GM18951 (cell line): ENCODE data around the gene TEPSIN.

Experiments used
- POLR2A ChIP-seq: IDR thresholded peaks from 4 replicates; pipeline ENCODE4 v1.6.1; 2011; ENCODE audit warnings: mild to moderate bottlenecking; ENCODE audit not compliant: insufficient read length, insufficient read depth; ENCODE audit errors: extremely low read depth
- in situ Hi-C: fragments of 300-500 bp; cut with MboI; formaldehyde crosslinking; loops from one replicate; pipeline ENCODE4 v1.12.0; 2022; ENCODE audit warnings: low sequenced_read_pairs, mixed read lengths, inconsistent platforms; ENCODE audit not compliant: unreplicated experiment

TEPSIN gene, protein sequence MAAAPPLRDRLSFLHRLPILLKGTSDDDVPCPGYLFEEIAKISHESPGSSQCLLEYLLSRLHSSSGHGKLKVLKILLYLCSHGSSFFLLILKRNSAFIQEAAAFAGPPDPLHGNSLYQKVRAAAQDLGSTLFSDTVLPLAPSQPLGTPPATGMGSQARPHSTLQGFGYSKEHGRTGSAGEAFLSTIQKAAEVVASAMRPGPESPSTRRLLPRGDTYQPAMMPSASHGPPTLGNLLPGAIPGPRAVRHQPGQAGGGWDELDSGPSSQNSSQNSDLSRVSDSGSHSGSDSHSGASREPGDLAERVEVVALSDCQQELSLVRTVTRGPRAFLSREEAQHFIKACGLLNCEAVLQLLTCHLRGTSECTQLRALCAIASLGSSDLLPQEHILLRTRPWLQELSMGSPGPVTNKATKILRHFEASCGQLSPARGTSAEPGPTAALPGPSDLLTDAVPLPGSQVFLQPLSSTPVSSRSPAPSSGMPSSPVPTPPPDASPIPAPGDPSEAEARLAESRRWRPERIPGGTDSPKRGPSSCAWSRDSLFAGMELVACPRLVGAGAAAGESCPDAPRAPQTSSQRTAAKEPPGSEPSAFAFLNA

DNA sequence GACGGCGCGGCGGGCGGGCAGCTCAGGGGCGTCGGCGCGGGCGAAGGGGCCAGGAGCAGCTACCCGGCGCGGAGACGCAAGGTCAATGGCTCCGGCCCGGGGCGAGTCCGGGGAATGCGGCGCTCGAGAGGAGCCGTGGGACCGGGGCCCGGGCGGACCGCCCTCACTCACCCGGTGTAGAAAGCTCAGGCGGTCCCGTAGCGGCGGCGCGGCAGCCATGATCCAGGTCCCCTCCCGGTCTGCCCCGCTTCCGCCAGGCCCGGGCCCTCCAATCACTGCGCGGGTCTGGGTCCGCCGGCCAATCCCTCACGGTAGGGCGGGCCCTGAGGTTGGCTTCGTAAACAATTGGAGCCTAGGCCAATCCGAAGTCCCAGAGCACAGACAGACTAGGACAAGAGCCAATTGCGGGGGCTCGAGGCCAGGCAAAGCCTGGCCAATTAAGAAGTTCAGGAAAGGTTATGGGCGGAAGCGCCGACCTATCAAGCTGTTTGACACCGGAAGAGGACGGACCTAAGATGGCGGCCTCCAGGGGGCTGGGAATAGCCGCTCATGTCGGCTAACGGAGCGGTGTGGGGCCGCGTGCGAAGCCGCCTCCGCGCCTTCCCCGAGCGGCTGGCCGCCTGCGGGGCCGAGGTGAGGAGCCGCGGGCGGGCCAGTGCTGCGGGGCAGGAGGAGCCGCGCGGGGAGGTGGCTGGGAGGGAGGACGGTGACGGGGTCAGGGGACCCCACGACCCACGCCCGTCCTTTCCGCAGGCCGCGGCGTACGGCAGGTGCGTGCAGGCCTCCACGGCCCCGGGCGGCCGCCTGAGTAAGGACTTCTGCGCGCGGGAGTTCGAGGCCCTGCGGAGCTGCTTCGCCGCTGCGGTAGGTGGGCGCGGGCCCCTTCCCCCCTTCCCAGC, at the start of gene TEPSIN, which contains the start of gene NDUFAF8:
TEPSIN (minus strand) TSS at position 241 of the 899 bp plus-strand sequence; CDS start at position 219, 22 bp downstream.
NDUFAF8 (plus strand) TSS at position 504 of the 899 bp plus-strand sequence; CDS start at position 550, 46 bp downstream.
- in situ Hi-C loops: no loop called here

DNA sequence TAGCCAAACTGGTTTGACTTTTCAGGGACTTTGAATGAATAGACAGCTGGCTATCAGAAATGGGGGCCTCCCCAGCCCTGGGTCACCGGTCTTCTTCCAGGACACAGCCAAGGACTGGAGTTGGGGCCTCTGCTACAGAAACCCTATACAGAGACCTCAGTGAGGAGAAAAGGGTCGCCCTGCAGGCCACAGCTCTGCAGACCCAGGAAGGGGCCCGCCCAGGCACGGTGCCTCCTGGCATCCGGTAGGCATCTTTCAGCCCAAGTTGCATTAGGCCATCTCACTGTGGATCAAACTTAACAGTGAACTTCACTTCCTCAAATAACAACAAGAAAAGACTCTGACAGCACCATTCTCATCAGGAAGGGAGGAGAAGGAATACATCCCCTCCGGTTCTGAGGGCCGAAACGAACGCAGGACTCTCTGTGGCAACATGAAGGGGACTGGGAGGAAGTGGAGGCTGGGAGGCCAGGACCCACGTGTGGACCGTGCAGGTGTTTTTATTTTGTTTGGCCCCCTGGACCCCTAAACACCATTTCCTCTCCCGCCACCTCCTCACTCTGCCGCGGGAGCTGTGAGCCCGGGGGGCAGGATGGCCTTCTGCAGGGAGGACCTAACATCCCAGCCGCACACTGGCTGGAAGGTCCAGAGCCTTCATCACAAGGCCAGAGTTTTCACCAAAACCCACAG, 49.0 kb upstream of the TEPSIN start:
- in situ Hi-C loops: no loop called here
- no peak for TF ChIP-seq POLR2A

More for the DNA sequence above, at the start of gene TEPSIN, which contains the start of gene NDUFAF8:
- peak; percentile 63 for TF ChIP-seq POLR2A

GRCh38 chr17:81287152-81287551, 48.3 kb upstream of the TEPSIN start:
- in situ Hi-C loops: no loop called here
- no peak for TF ChIP-seq POLR2A

- in situ Hi-C loops: no loop called here
- no peak for TF ChIP-seq POLR2A
Observed at GRCh38 chr17:81286491-81287145, 47.8 kb upstream of the TEPSIN start.

GRCh38 chr17:81285894-81286293, 47.0 kb upstream of the TEPSIN start:
- in situ Hi-C loops: no loop called here
- no peak for TF ChIP-seq POLR2A

DNA sequence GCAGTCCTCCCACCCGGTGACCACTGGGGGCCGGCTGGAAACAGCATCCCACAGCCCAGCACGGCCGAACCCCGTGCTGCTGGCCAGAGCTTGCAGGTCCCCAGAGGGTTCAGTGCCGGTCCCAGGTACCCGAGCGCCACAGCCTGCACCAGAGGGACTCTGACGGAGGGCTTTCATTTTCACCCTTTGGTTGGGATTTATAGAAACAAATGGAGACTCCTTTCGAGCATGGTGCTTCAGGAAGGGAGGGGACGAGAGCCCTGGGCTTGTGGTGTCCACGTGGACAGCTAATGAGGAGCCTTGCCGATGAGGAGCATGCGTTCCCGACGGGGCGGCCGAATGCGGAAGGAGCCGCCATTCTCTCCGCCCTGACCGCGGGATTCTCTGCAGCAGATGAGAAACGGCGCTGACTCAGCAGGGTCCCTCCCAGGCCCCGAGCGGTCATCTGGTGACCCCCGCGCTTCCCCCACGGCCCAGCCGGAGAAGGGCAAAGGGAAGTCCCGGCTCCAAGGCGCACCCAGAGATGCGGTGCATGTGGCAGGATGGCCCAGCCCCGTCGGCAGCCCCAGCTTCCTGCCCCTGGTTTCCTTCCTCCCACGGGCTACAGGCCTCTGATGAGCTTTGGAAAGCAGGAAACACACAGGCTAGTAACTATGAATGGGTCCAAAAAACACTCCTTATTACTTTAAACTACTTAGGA, 46.5 kb upstream of the TEPSIN start:
- in situ Hi-C loops: no loop called here
- TF ChIP-seq POLR2A: peak; percentile 59

- TF ChIP-seq POLR2A: no peak
- in situ Hi-C loops: no loop called here
Observed at GRCh38 chr17:81282876-81283275, 44.0 kb upstream of the TEPSIN start.

GRCh38 chr17:81282141-81282540, 43.3 kb upstream of the TEPSIN start:
- TF ChIP-seq POLR2A: no peak
- in situ Hi-C loops: no loop called here

GRCh38 chr17:81280571-81280970, 41.7 kb upstream of the TEPSIN start:
- no peak for TF ChIP-seq POLR2A
- in situ Hi-C loops: no loop called here

DNA sequence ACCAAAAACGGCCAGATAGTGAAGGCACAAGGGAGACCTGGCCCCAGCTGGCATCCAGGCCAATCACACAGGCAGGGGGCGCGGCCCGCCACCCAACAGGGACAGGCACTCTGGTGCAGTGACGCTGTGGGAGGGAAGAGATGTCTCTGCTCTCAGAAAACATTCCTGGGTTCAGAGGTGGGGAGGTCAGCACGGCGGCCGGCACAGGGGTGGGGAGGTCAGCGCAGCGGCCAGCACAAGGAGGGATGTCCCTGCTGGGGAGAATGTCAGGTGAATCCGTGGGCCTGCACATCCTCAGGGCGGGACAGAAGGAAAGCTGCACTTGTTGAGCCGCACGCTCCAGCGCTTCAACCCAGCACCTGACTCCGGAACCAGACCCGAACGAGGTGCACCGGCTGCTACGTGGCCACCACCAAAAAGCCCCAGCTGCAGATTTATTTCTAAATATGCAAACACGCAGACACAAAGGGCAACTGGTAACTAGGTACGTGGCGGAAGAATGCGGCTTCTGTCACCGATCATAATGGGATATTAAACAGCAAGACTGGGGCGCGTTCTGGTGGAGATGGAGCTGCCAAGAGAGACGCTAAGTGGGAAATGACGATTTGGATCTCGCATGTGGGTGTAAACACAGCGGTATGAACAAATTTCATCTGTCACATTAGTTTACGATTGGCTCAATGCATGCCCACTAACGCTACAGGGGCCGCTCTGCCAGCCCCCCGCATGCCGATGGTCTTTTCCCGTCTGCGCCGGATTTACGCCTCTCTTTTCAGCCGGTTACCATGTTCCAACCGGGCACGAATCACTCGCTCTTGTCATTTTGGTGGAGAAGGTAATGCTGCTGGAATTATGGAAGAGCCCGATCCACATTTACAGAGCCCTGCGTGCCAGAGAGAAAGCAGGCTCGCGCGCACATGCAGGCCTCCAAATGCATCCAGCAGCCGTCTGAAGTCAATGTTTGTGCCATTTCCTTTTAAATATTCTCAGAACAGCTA, 40.7 kb upstream of the TEPSIN start:
- in situ Hi-C loops: no loop called here
- TF ChIP-seq POLR2A: no peak
